Thyroid gland (tissue), 4 donors: ENCODE measurements around the gene ACTR5.

Experiments
- POLR2A ChIP-seq, 2 donors: fragments of 450-650 bp; IDR thresholded peaks; one replicate each; pipeline ENCODE4 v1.6.1; 2017; ENCODE audit warnings: antibody characterized with exemption in 2 of 2, mild to moderate bottlenecking in 2 of 2, moderate library complexity in 1 of 2
- TF ChIP-seq, protein P1 (sequence below), 6 experiments: fragments of 200-600 bp in 3 of 6; fragments of 450-650 bp in 3 of 6; sonication (generic) in 3 of 6; IDR thresholded peaks; one replicate each; pipeline ENCODE4 v1.5.1; 2016 to 2019; ENCODE audit warnings: antibody characterized with exemption in 6 of 6, mild to moderate bottlenecking in 2 of 6, inconsistent platforms in 1 of 6, moderate library complexity in 1 of 6

DNA sequence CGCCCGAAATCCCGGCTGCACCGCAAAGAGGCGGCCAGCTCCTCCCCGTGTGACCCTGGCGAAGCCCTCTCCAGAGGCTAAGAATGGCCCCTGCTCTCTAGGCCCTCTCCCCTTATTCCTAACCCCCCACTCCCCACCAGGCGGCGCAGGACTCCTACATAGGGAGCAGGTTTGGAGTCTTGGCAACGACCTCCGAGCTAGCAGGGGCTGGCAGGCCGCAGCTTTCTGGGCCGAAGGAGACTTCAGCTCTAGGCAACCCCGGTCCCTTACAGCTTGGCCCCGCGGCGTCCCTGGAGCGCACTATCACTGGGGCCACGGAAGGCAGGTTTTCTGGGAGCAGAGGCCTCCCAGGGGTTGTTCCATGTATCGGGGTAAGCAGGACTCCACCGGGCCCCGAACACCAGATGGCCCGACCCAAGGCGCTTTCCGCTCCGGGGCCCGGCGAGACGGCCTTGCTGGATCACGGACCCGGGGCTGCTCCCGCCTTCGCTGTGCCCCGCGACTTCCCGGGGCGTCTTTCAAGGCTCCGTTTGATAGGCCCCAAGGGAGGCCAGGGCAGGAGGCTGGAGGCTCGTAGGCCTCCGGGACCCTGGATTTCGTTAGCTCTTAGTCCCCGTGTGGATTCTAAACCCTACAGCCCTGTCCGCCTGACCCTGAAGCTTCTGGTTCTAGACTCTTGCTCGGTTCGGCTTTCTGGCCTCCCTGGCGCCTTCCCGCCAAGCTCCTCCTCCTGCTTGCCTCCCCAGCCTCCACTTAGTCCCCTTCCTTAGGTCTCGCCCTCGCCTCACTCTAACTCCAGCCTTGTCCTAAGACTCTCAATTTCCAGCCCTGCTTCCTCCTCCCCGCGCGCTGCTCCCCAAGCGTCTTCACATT lies 22.1 kb upstream of the ACTR5 start:
- TF ChIP-seq, protein P1, sequence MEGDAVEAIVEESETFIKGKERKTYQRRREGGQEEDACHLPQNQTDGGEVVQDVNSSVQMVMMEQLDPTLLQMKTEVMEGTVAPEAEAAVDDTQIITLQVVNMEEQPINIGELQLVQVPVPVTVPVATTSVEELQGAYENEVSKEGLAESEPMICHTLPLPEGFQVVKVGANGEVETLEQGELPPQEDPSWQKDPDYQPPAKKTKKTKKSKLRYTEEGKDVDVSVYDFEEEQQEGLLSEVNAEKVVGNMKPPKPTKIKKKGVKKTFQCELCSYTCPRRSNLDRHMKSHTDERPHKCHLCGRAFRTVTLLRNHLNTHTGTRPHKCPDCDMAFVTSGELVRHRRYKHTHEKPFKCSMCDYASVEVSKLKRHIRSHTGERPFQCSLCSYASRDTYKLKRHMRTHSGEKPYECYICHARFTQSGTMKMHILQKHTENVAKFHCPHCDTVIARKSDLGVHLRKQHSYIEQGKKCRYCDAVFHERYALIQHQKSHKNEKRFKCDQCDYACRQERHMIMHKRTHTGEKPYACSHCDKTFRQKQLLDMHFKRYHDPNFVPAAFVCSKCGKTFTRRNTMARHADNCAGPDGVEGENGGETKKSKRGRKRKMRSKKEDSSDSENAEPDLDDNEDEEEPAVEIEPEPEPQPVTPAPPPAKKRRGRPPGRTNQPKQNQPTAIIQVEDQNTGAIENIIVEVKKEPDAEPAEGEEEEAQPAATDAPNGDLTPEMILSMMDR (IDR thresholded peaks at IDR 0.05) = peak in 1 of 6 experiments; percentile 17
- no peak for TF ChIP-seq POLR2A (IDR thresholded peaks at IDR 0.05)
